GM12892 (cell line): Measurements from ENCODE around the gene PDS5B.

Experiments used
- POLR2A ChIP-seq: IDR thresholded peaks from 2 replicates; pipeline ENCODE4 v1.6.1; 2011; ENCODE audit warnings: low read depth, low read length, control low read depth
- POLR2AphosphoS5 ChIP-seq: IDR thresholded peaks from 2 replicates; pipeline ENCODE4 v1.6.1; 2011; ENCODE audit warnings: low read depth, low read length, control low read depth
- TAF1 ChIP-seq: IDR thresholded peaks from 2 replicates; pipeline ENCODE4 v1.6.1; 2011; ENCODE audit warnings: low read depth, mild to moderate bottlenecking, control low read depth, low read length, borderline replicate concordance

DNA sequence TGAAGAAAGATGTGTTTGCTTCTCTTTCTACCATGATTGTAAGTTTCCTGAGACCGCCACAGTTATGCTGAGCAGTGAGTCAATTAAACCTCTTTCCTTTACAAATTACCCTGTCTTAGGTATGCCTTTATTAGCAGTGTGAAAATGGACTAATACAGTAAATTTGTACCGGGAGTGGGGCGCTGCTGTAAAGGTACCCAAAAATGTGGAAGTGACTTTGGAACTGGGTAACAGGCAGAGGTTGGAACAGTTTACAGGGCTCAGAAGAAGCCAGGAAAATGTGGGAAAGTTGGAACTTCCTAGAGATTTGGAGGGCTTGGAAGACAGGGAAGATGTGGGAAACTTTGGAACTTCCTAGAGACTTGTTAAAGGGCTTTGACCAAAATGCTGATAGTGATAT lies 9.2 kb upstream of the PDS5B start:
- no peak for TF ChIP-seq POLR2A
- TF ChIP-seq POLR2AphosphoS5 = no peak
- no peak for TF ChIP-seq TAF1
